Measurements from ENCODE around the gene CRTAP. TPM values are rescaled to one million over a fixed set of nuclear protein-coding genes. Genes with fewer than 3 reads are reported as not detected.
"Not testable (repeated sequence)": the region's sequence is repeated elsewhere in the genome, so short reads cannot be mapped to it uniquely, and the experiment has no call there.

The CRTAP gene
- polyA plus RNA-seq, 1 experiment, result 311 TPM

- no peak for DNase-seq (ENCODE audit: low read depth)
- POLR2A ChIA-PET, result no interaction called here
- Histone ChIP-seq H3K4me3 (ENCODE audit: low read depth, low read length) (no peak overlapping the region), H3K36me3 (ENCODE audit: control insufficient read depth, insufficient read depth, low read length) (peaks cover 13% of the 10 kb centered on the region), H3K27me3 (ENCODE audit: control insufficient read depth, insufficient read depth, low read length) (no peaks in the 10 kb centered on the region)
- TF ChIP-seq, protein P1, sequence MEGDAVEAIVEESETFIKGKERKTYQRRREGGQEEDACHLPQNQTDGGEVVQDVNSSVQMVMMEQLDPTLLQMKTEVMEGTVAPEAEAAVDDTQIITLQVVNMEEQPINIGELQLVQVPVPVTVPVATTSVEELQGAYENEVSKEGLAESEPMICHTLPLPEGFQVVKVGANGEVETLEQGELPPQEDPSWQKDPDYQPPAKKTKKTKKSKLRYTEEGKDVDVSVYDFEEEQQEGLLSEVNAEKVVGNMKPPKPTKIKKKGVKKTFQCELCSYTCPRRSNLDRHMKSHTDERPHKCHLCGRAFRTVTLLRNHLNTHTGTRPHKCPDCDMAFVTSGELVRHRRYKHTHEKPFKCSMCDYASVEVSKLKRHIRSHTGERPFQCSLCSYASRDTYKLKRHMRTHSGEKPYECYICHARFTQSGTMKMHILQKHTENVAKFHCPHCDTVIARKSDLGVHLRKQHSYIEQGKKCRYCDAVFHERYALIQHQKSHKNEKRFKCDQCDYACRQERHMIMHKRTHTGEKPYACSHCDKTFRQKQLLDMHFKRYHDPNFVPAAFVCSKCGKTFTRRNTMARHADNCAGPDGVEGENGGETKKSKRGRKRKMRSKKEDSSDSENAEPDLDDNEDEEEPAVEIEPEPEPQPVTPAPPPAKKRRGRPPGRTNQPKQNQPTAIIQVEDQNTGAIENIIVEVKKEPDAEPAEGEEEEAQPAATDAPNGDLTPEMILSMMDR (IDR thresholded peaks at IDR 0.05; ENCODE audit: insufficient read depth, low read depth, low read length), result no peak
- CTCF ChIA-PET, result interaction anchor here (2.9 kb wide), 1 partner anchor 235 kb away, joined by 26 read pairs; no protein-coding TSS in a partner anchor
Observed at GRCh38 chr3:33137691-33138090, 23.9 kb downstream of the CRTAP start.

DNA sequence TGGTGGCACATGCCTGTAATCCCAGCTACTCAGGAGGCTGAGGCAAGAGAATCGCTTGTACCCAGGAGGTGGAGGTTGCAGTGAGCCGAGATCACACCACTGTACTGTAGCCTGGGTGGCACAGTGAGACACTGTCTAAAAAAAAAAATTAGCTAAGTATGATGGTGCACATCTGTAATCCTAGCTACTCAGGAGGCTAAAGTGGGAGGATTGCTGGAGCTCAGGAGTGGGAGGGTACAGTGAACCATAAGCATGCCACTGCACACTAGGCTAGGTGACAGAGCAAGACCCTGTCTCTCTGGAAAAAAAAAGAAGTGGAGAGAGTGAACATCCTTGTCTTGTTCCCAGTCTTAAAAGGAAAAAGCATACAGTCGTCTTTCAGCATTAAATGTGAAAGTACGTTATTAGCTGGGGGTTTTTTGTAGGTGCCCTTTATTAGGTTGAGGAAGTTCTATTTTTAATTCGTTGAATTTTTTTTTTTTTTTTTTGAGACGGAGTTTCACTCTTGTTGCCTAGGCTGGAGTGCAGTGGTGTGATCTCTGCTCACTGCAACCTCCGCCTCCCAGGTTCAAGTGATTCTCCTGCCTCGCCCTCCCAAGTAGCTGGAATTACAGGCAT lies 25.3 kb downstream of the CRTAP start:
- CTCF ChIA-PET, result interaction anchor here (0.7 to 2.9 kb wide), 3 partner anchors 9 to 233 kb away, joined by 3 to 26 read pairs (median 5); no protein-coding TSS in a partner anchor
- H3K27me3 ChIP-seq (ENCODE audit: control insufficient read depth, insufficient read depth, low read length); H3K4me3 ChIP-seq (ENCODE audit: low read depth, low read length); DNase-seq (ENCODE audit: low read depth); POLR2A ChIA-PET: not testable (repeated sequence)
- H3K36me3 ChIP-seq (ENCODE audit: control insufficient read depth, insufficient read depth, low read length), result peaks cover 15% of the 10 kb centered on the region

DNA sequence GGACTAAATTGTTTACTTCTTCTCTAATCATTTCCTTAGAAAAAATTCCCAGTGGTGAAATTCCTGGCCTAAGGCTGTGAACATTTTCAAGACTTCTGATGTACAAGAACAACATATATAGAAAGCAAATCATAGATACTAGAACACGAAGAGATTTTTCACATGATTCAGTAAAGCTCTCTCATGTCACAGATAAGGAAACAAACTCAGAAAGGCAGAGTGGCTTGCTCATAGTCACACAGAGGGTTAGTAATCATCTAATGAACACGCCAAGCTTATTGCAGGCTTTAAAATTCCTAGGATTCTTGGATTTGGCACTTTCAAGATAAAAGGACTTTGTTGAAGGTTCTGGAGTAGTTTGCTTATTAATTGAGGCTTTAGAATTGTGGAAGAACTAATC lies 26.2 kb downstream of the CRTAP start:
- DNase-seq (ENCODE audit: low read depth), result no peak
- TF ChIP-seq, protein P1 (IDR thresholded peaks at IDR 0.05; ENCODE audit: insufficient read depth, low read depth, low read length), result no peak
- ChIA-PET POLR2A (no interaction called here), CTCF (interaction anchor here (1.4 to 2.9 kb wide), 4 partner anchors 9 to 233 kb away, joined by 5 to 26 read pairs (median 6); no protein-coding TSS in a partner anchor)
- Histone ChIP-seq H3K27me3 (ENCODE audit: control insufficient read depth, insufficient read depth, low read length) (no peaks in the 10 kb centered on the region), H3K36me3 (ENCODE audit: control insufficient read depth, insufficient read depth, low read length) (peaks cover 13% of the 10 kb centered on the region), H3K4me3 (ENCODE audit: low read depth, low read length) (no peak overlapping the region)

DNA sequence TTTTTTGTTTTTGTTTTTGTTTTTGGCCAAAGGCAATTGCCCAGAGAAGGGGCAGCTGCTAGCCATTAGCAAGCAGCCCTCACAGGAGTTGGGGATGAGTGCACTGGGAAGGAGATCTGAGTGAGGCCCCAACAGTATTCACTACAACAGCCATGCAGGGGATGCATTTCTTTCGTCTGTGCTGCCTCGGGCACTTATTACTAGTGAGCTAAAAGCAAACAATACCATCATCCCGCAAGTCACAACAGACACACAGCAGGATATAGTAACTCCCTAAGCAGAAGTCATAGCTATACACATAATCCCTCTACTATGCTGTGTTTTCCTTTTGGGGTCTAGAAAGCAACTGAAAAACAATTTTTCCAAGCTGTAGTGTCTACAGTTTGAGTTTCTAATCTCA lies 27.2 kb downstream of the CRTAP start:
- TF ChIP-seq, protein P1 (IDR thresholded peaks at IDR 0.05; ENCODE audit: insufficient read depth, low read depth, low read length), result no peak
- DNase-seq (ENCODE audit: low read depth), result no peak
- Histone ChIP-seq H3K27me3 (ENCODE audit: control insufficient read depth, insufficient read depth, low read length) (no peaks in the 10 kb centered on the region), H3K4me3 (ENCODE audit: low read depth, low read length) (no peak overlapping the region), H3K36me3 (ENCODE audit: control insufficient read depth, insufficient read depth, low read length) (peaks cover 11% of the 10 kb centered on the region)
- POLR2A ChIA-PET, result no interaction called here
- CTCF ChIA-PET, result interaction anchor here (0.7 to 2.4 kb wide), 4 partner anchors 10 to 232 kb away, joined by 3 to 10 read pairs (median 6); no protein-coding TSS in a partner anchor

DNA sequence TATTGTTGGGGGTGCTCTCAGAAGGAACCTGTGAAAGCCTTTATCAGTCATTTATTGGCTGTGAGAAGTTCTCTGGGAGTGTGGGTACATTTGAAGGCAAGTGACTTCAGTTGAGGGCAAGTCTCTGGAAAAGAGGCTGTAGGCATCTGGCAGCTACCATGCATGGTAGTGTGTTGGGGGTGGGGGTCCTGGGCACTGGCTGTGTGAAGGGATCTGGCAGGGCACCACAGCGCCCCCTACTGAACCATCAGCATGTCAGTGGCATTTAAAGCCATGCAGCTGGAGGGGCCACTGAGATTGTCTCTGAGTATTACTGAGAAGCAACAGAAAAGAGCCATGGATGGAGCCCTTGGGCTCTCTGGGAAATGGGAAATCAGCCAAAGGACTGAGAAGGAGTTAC lies 30.6 kb downstream of the CRTAP start:
- CTCF ChIA-PET, result interaction anchor here (1.5 to 1.7 kb wide), 2 partner anchors 10 to 13 kb away, joined by 3 to 9 read pairs; no protein-coding TSS in a partner anchor
- Histone ChIP-seq H3K4me3 (ENCODE audit: low read depth, low read length) (no peak overlapping the region), H3K27me3 (ENCODE audit: control insufficient read depth, insufficient read depth, low read length) (no peaks in the 10 kb centered on the region), H3K36me3 (ENCODE audit: control insufficient read depth, insufficient read depth, low read length) (peaks cover 11% of the 10 kb centered on the region)
- TF ChIP-seq, protein P1 (IDR thresholded peaks at IDR 0.05; ENCODE audit: insufficient read depth, low read depth, low read length), result 0 out of 2 replicates have a peak, but pooled peaks have one; percentile 11
- POLR2A ChIA-PET, result no interaction called here
- DNase-seq (ENCODE audit: low read depth), result no peak
